GM19023 (cell line): ENCODE results near the gene PCBP3.

ENCODE experiments used
- ATAC-seq: cut with Tn5 transposase; IDR thresholded peaks from one replicate; pipeline ENCODE4 v1.9.1; 2021; ENCODE audit warnings: mild to moderate bottlenecking, moderate library complexity; ENCODE audit not compliant: unreplicated experiment

Gene PCBP3

GRCh38 chr21:45856442-45856841 lies 212.9 kb downstream of the PCBP3 start:
- no peak for ATAC-seq

- ATAC-seq: no peak
Measured at GRCh38 chr21:45856906-45857305, 213.4 kb downstream of the PCBP3 start.

GRCh38 chr21:45857761-45858160 lies 214.2 kb downstream of the PCBP3 start:
- no peak for ATAC-seq

- ATAC-seq: no peak
Measured at GRCh38 chr21:45858180-45858579, 214.7 kb downstream of the PCBP3 start.

GRCh38 chr21:45859041-45859761 lies 215.7 kb downstream of the PCBP3 start:
- ATAC-seq: no peak

GRCh38 chr21:45859762-45860357 lies 216.3 kb downstream of the PCBP3 start:
- ATAC-seq: no peak

- ATAC-seq: no peak
Measured at GRCh38 chr21:45860493-45861155, 217.1 kb downstream of the PCBP3 start.

- ATAC-seq: no peak
Measured at GRCh38 chr21:45861156-45861870, 217.8 kb downstream of the PCBP3 start.

GRCh38 chr21:45862543-45863207 lies 219.2 kb downstream of the PCBP3 start:
- ATAC-seq: no peak

- ATAC-seq: no peak
Measured at GRCh38 chr21:45863267-45863666, 219.7 kb downstream of the PCBP3 start.

GRCh38 chr21:45863751-45864150 lies 220.2 kb downstream of the PCBP3 start:
- ATAC-seq: no peak

GRCh38 chr21:45864436-45864835 lies 220.9 kb downstream of the PCBP3 start:
- no peak for ATAC-seq

- ATAC-seq: no peak
Measured at GRCh38 chr21:45865106-45865835, 221.7 kb downstream of the PCBP3 start.

GRCh38 chr21:45866551-45866950 lies 223.0 kb downstream of the PCBP3 start:
- ATAC-seq: no peak

GRCh38 chr21:45867041-45867666 lies 223.6 kb downstream of the PCBP3 start:
- ATAC-seq: no peak

- ATAC-seq: no peak
Measured at GRCh38 chr21:45867671-45868081, 224.2 kb downstream of the PCBP3 start.

GRCh38 chr21:45868086-45868485 lies 224.6 kb downstream of the PCBP3 start:
- ATAC-seq: no peak

GRCh38 chr21:45868488-45868887 lies 225.0 kb downstream of the PCBP3 start:
- no peak for ATAC-seq

- no peak for ATAC-seq
Measured at GRCh38 chr21:45869121-45870007, 225.8 kb downstream of the PCBP3 start.
